A549 (cell line): Measurements from ENCODE around the gene MPC1. TPM values are rescaled to one million over a fixed set of nuclear protein-coding genes. Genes with fewer than 3 reads are reported as not detected.
"Not testable (repeated sequence)": the region's sequence is repeated elsewhere in the genome, so short reads cannot be mapped to it uniquely, and the experiment has no call there.

Source experiments
- ATAC-seq, 2 experiments: fragments of 200-7000 bp in 1 of 2; fragments of >200 bp in 1 of 2; cut with Nextera tagmentation in 1 of 2; cut with Tn5 transposase in 1 of 2; 3 replicates each; pipeline versions ENCODE4 v1.8.0 to v1.9.1; 2018 to 2020; ENCODE audit warnings: mild to moderate bottlenecking in 1 of 2, moderate library complexity in 1 of 2
- CTCF ChIA-PET: fragments of 300-600 bp; sonication (Branson Sonifier 250); formaldehyde crosslinking; extraction: SDS; loops from one replicate; lab custom pipeline; 2021; ENCODE audit warnings: antibody characterized with exemption, inconsistent platforms; lab: Yijun Ruan, JAX
- POLR2A ChIA-PET: fragments of 350-600 bp; formaldehyde crosslinking; extraction: SDS; loops from one replicate; lab custom pipeline; 2021; ENCODE audit warnings: antibody characterized with exemption, inconsistent platforms; lab: Yijun Ruan, JAX
- DNase-seq, 2 experiments: peaks; one replicate each; pipeline versions ENCODE4 v3.0.0 to v3.0.0-alpha.2; 2011 to 2016; ENCODE audit warnings: low read depth in 1 of 2, low spot score in 1 of 2
- FAIRE-seq: peaks from 2 replicates; lab custom pipeline; 2011; peaks lifted over from hg19 to GRCh38; lab: Jason Lieb, UNC
- H3K27ac ChIP-seq, 2 experiments: fragments of >200 bp; sonication (Bioruptor Twin); formaldehyde crosslinking; 3 replicates each; pipeline ENCODE4 v1.5.1; 2016 to 2017
- H3K4me1 ChIP-seq: fragments of >200 bp; sonication (Bioruptor Twin); formaldehyde crosslinking; 3 replicates; pipeline ENCODE4 v1.6.1; 2016
- H3K4me2 ChIP-seq: fragments of >200 bp; sonication (Bioruptor Twin); formaldehyde crosslinking; 3 replicates; pipeline ENCODE4 v1.6.1; 2016
- H3K4me3 ChIP-seq: fragments of >200 bp; sonication (Bioruptor Twin); formaldehyde crosslinking; 3 replicates; pipeline ENCODE4 v1.5.1; 2016
- H3K9me3 ChIP-seq: fragments of >200 bp; sonication (Bioruptor Twin); formaldehyde crosslinking; 3 replicates; pipeline ENCODE4 v1.6.1; 2016
- CEBPB ChIP-seq, 2 experiments: fragments of >200 bp in 1 of 2; sonication (Bioruptor Twin) in 1 of 2; formaldehyde crosslinking in 1 of 2; IDR thresholded peaks; 2 replicates each; pipeline ENCODE4 v1.6.1; 2012 to 2016
- CTCF ChIP-seq: fragments of >200 bp; sonication (Bioruptor Twin); formaldehyde crosslinking; IDR thresholded peaks from 3 replicates; pipeline ENCODE4 v1.5.1; 2016
- ELK1 ChIP-seq: fragments of 150-350 bp; IDR thresholded peaks from 2 replicates; pipeline ENCODE4 v1.6.1; 2014; ENCODE audit warnings: low read depth, mild to moderate bottlenecking, low read length
- ESRRA ChIP-seq: fragments of 150-350 bp; IDR thresholded peaks from 2 replicates; pipeline ENCODE4 v1.6.1; 2014; ENCODE audit warnings: mild to moderate bottlenecking, low read length, borderline replicate concordance
- FOSL2 ChIP-seq, 2 experiments: fragments of 450-650 bp in 1 of 2; fragments of >200 bp in 1 of 2; sonication (Bioruptor Twin) in 1 of 2; formaldehyde crosslinking; IDR thresholded peaks; 2 replicates each; pipeline versions ENCODE4 v1.5.0 to v1.6.1; 2016 to 2020; ENCODE audit warnings: mild to moderate bottlenecking in 1 of 2, moderate library complexity in 1 of 2
- HOXB5 ChIP-seq: fragments of 250-450 bp; sonication (Bioruptor Pico); IDR thresholded peaks from 2 replicates; pipeline ENCODE4 v1.5.0; 2020; ENCODE audit warnings: mild to moderate bottlenecking, moderate library complexity
- KDM5A ChIP-seq: fragments of 200-600 bp; sonication (generic); IDR thresholded peaks from 2 replicates; pipeline ENCODE4 v1.6.1; 2016; ENCODE audit warnings: antibody characterized with exemption, mild to moderate bottlenecking
- MAX ChIP-seq: IDR thresholded peaks from 2 replicates; pipeline ENCODE4 v1.6.1; 2012
- MAZ ChIP-seq: fragments of 150-350 bp; IDR thresholded peaks from 2 replicates; pipeline ENCODE4 v1.6.1; 2014; ENCODE audit warnings: antibody characterized with exemption, low read depth, low read length, borderline replicate concordance
- MYC ChIP-seq: IDR thresholded peaks from 2 replicates; pipeline ENCODE4 v1.6.1; 2012; ENCODE audit warnings: mild to moderate bottlenecking, inconsistent platforms, low read length, improper control_type of control experiment, borderline replicate concordance
- RAD21 ChIP-seq, 2 experiments: fragments of >200 bp in 1 of 2; sonication (Bioruptor Twin) in 1 of 2; formaldehyde crosslinking in 1 of 2; IDR thresholded peaks in 1 of 2; conservative IDR thresholded peaks in 1 of 2; 2 replicates in 1 of 2; 3 replicates in 1 of 2; pipeline ENCODE4 v1.6.1; 2012 to 2018; ENCODE audit warnings: inconsistent platforms in 1 of 2
- RCOR1 ChIP-seq: fragments of 150-350 bp; IDR thresholded peaks from 2 replicates; pipeline ENCODE4 v1.6.1; 2014; ENCODE audit warnings: antibody characterized with exemption, low read length, low read depth
- RNF2 ChIP-seq: fragments of 200-600 bp; sonication (generic); IDR thresholded peaks from 2 replicates; pipeline ENCODE4 v1.6.1; 2016; ENCODE audit warnings: low read depth, mild to moderate bottlenecking, antibody characterized with exemption, moderate library complexity, borderline replicate concordance
- SMC3 ChIP-seq: fragments of >200 bp; sonication (Bioruptor Twin); formaldehyde crosslinking; IDR thresholded peaks from 3 replicates; pipeline ENCODE4 v1.6.1; 2018; ENCODE audit warnings: inconsistent platforms
- SREBF2 ChIP-seq: fragments of 450-650 bp; IDR thresholded peaks from 2 replicates; pipeline ENCODE4 v1.6.1; 2014; ENCODE audit warnings: mild to moderate bottlenecking, moderate library complexity
- TFCP2L1 ChIP-seq: fragments of 250-450 bp; sonication (Bioruptor Pico); IDR thresholded peaks from 2 replicates; pipeline ENCODE4 v1.5.0; 2021; ENCODE audit warnings: mild to moderate bottlenecking
- TP53 ChIP-seq: fragments of 250-450 bp; sonication (Bioruptor Pico); IDR thresholded peaks from 2 replicates; pipeline ENCODE4 v1.5.0; 2021; ENCODE audit warnings: mild to moderate bottlenecking, moderate library complexity
- USF2 ChIP-seq: fragments of 450-650 bp; IDR thresholded peaks from 2 replicates; pipeline ENCODE4 v1.6.1; 2014; ENCODE audit warnings: antibody characterized with exemption
- ZNF302 ChIP-seq: fragments of 250-450 bp; sonication (Bioruptor Pico); IDR thresholded peaks from 2 replicates; pipeline ENCODE4 v1.9.0; 2021; ENCODE audit warnings: inconsistent platforms, mild to moderate bottlenecking, moderate library complexity
- WGBS: methylation state at CpG from one replicate; pipeline ENCODE4 v1.1.6; 2017; ENCODE audit errors: missing lambda C conversion rate; 5-methylcytosine and 5-hydroxymethylcytosine counted together
- polyA plus RNA-seq, 4 experiments: library from polyadenylated mRNA; depleted of rRNA in 3 of 4; stranded (reverse); fragments of >200 nt; fragmentation: RNase III in 1 of 4; extraction: RNeasy Plus Mini Kit Qiagen cat#74134 plus additional on column Dnase treatment in 1 of 4; gene quantifications; 2 replicates in 3 of 4; 3 replicates in 1 of 4; pipeline ENCODE4 v1.2.3, GENCODE V29; 2011 to 2017

MPC1 gene
- polyA plus RNA-seq, 2 of the 4 experiments (the other 2 are of a cell fraction) = 4.4 to 7.7 TPM

GRCh38 chr6:166383802-166384363 is 1.1 kb upstream of the MPC1 start:
- ATAC-seq = peak in 1 of 2 experiments; percentile 7; a peak in 1 of 6 replicates
- Histone ChIP-seq H3K4me2 (peak overlapping the region; percentile 91), H3K27ac (peak overlapping the region; percentile 74 to 91; a peak in 5 of 6 replicates), H3K4me3 (peak overlapping the region; percentile 82)
- H3K4me1 ChIP-seq, POLR2A ChIA-PET, FAIRE-seq, H3K9me3 ChIP-seq: not testable (repeated sequence)
- peak in 1 of 2 experiments; percentile 14 for DNase-seq
- CTCF ChIA-PET = interaction anchor here (0.9 to 1.1 kb wide), 2 partner anchors 9 to 17 kb away, joined by 3 read pairs; no protein-coding TSS in a partner anchor
- TF ChIP-seq CEBPB (IDR thresholded peaks at IDR 0.05) = 0 out of 4 replicates have a peak, but pooled peaks of 1 of the 2 experiments have one; percentile 30
- whole genome bisulfite sequencing = 32% methylated on average over 21 of the region's 22 CpGs

GRCh38 chr6:166382500-166382932 is 224 bp downstream of the MPC1 start:
- peak overlapping the region; percentile 52 to 82; a peak in 4 of 6 replicates for H3K27ac ChIP-seq
- no peaks in the 10 kb centered on the region for H3K9me3 ChIP-seq
- CTCF ChIA-PET = no interaction called here
- H3K4me3 ChIP-seq = peak overlapping the region; percentile 82
- TF ChIP-seq SREBF2 = no peak
- no peak for TF ChIP-seq HOXB5
- TF ChIP-seq, all 56 proteins: peak for 0
- POLR2A ChIA-PET = no interaction called here
- FAIRE-seq = no peak
- H3K4me2 ChIP-seq = peak overlapping the region; percentile 88
- peaks cover 3% of the 10 kb centered on the region; the same call in 1 of the 3 replicates for H3K4me1 ChIP-seq
- no peak; a peak in 3 of 6 replicates for ATAC-seq
- no CpG with 5 or more reads among the region's 46 CpGs for WGBS
- no peak for DNase-seq

GRCh38 chr6:166381733-166382499 is 824 bp downstream of the MPC1 start:
- no peak for TF ChIP-seq TP53
- no peak for TF ChIP-seq KDM5A
- peak; percentile 30; the same call in 2 of the 3 replicates for TF ChIP-seq SMC3
- TF ChIP-seq MAZ = no peak
- peak; percentile 45 for TF ChIP-seq CTCF
- TF ChIP-seq MYC = no peak
- TF ChIP-seq USF2 = no peak
- TF ChIP-seq ZNF302 = no peak
- no peak for TF ChIP-seq RCOR1
- TF ChIP-seq RAD21 (conservative IDR thresholded peaks at IDR 0.05 in 1 of 2, IDR thresholded peaks at IDR 0.05 in 1 of 2) = 0 out of 5 replicates have a peak, but pooled peaks of 1 of the 2 experiments have one; percentile 22
- TF ChIP-seq TFCP2L1 = no peak
- POLR2A ChIA-PET = no interaction called here
- FAIRE-seq = no peak
- H3K27ac ChIP-seq = peak overlapping the region in 1 of 2 experiments; percentile 82; a peak in 3 of 6 replicates
- peak; percentile 50 to 61; a peak in 5 of 6 replicates for ATAC-seq
- peak; percentile 22 to 38 for DNase-seq
- no peaks in the 10 kb centered on the region for H3K9me3 ChIP-seq
- CTCF ChIA-PET = interaction anchor here (0.7 to 1.8 kb wide), 9 partner anchors 15 to 144 kb away, joined by 3 to 7 read pairs (median 4); no protein-coding TSS in a partner anchor
- peak overlapping the region; percentile 88 for H3K4me2 ChIP-seq
- H3K4me3 ChIP-seq = peak overlapping the region; percentile 82
- H3K4me1 ChIP-seq = peaks cover 3% of the 10 kb centered on the region; the same call in 1 of the 3 replicates
- under 1% methylated on average over 25 of the region's 49 CpGs for WGBS

DNA sequence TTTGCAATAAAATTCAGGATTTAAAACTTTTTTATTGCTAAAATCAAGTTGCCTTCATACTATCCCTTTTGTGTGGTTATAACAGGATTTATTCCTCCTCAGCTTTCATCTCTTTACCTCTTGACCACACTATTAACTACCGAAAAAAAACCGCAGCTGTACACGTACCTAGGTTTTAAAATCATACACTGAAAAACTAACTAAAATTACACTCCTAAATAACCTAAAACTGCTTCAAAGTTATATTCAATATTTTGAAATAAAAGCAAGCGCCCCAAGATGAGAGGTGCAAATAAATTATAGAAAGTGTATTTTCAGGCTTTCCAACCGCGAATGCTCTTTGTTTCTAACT is 1.4 kb downstream of the MPC1 start:
- FAIRE-seq = no peak
- 58% methylated on average over 6 of the region's 6 CpGs for WGBS
- POLR2A ChIA-PET = no interaction called here
- H3K9me3 ChIP-seq = no peaks in the 10 kb centered on the region
- ATAC-seq = no peak
- CTCF ChIA-PET = interaction anchor here (0.7 to 1.8 kb wide), 9 partner anchors 15 to 144 kb away, joined by 3 to 7 read pairs (median 4); no protein-coding TSS in a partner anchor
- peaks cover 3% of the 10 kb centered on the region; the same call in 1 of the 3 replicates for H3K4me1 ChIP-seq
- peak overlapping the region; percentile 82 for H3K4me3 ChIP-seq
- DNase-seq = no peak
- no peak overlapping the region for H3K27ac ChIP-seq
- H3K4me2 ChIP-seq = peak overlapping the region; percentile 88
- TF ChIP-seq MAX = no peak
- TF ChIP-seq ELK1 = no peak
- no peak for TF ChIP-seq FOSL2 (IDR thresholded peaks at IDR 0.05)
- no peak for TF ChIP-seq FOSL2 (CRISPR knock-in tag; IDR thresholded peaks at IDR 0.05)
- no peak for TF ChIP-seq SMC3
- no peak for TF ChIP-seq ZNF302
- TF ChIP-seq MYC = no peak
- TF ChIP-seq RNF2 = no peak; the same call in 1 of the 2 replicates
- TF ChIP-seq ESRRA = no peak
